ENCODE data around the gene ALLC.
"Not testable (repeated sequence)": the region's sequence is repeated elsewhere in the genome, so short reads cannot be mapped to it uniquely, and the experiment has no call there.

The ALLC gene

DNA sequence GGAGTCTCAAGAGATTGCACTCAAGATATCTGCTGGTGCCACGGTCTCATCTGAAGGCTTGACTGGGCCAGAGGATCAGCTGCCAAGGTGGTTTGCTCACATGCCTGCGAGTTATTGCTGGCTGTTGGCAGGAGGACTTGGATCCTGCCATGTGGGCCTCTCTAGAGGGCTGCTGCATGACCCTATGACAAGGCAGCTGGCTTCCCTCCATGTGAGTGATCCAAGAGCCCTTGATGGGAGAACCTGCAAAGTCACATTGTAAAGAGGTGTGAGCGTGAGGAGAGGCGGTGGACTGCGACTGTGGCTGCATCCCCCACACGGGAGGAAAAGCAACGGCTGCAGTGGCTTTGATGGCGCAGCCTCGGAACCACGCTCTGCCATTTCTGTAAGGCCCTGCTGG lies 4.0 kb upstream of the ALLC start:
- FAIRE-seq (no peak), DNase-seq (ENCODE audit: low spot score) (no peak)

DNA sequence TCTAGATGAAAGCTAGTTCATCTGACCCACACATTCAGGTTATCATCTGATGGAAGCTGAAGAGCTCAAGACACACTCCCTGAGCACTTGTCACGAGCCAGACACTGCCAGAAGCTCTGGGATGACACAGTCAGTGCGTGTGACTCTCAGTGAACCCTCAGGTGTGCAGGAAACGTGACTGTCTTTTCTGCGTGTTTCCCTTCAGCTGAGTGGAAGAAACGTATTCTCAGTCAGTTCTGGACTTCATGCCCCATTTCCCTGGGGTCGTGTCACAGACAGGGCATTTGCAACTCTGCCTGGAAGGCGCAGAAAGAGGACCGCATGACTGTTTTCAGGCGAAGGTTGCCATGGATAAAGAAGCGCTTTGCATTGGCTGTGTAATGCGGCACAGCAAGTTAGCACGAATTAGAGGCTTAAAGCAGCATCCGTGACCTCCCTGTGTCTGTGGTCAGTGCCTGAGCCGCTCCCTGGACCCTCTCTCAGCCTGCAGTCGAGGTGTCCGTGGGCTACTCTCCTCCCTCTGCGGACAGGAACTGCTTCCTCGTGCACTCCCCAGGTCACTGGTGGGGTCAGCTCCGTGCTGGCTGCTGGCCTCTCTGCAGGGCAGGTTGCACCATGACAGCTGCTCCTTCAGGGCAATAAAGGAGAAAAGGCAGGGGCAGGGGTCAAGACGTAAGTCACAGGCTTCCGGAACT lies 3.3 kb upstream of the ALLC start:
- DNase-seq (ENCODE audit: low spot score) (no peak), FAIRE-seq (no peak)

DNA sequence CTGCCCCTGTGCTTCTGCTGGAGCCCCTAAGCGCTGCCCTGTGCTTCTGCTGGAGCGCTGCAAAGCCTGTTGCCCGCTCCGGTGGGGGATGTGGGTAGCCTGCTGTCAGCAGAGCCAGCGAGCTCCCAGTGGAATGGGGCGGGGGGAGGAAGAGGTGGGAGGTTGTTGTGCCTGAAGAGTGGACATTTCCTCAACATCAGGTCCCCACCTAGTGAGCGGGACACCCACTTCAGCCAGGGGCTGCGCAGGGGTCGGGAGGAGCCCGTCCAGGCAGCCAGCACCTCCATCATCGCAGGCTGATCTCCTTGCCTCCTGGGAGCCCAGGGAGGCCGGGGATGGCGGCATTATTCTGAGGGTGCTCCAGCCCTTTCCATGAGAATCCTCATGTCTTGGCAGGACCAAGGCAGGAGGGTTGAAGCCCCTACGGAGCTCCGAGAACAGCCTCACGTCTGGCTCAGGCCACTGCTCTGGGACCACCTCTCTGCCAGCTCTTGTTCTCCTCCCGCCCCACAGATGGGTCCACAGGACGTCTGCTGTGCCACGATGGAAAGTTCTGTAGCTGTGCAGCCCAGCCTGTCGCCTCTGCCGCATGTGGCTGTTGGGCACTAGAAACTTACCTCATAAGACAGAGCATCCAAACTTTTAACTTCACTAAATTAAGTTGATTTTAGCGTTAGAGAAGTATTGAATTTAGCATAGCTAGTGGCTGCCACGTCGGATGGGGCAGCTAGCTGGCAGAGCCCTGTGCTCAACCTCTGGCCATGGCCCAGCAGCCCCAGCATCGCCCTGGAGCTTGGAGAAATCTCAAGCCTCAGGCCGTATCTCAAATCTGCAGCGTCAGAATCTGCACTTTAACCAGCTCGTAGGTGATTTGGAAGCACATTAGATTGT lies 1.9 kb upstream of the ALLC start:
- DNase-seq (ENCODE audit: low spot score) (no peak), FAIRE-seq (no peak)

DNA sequence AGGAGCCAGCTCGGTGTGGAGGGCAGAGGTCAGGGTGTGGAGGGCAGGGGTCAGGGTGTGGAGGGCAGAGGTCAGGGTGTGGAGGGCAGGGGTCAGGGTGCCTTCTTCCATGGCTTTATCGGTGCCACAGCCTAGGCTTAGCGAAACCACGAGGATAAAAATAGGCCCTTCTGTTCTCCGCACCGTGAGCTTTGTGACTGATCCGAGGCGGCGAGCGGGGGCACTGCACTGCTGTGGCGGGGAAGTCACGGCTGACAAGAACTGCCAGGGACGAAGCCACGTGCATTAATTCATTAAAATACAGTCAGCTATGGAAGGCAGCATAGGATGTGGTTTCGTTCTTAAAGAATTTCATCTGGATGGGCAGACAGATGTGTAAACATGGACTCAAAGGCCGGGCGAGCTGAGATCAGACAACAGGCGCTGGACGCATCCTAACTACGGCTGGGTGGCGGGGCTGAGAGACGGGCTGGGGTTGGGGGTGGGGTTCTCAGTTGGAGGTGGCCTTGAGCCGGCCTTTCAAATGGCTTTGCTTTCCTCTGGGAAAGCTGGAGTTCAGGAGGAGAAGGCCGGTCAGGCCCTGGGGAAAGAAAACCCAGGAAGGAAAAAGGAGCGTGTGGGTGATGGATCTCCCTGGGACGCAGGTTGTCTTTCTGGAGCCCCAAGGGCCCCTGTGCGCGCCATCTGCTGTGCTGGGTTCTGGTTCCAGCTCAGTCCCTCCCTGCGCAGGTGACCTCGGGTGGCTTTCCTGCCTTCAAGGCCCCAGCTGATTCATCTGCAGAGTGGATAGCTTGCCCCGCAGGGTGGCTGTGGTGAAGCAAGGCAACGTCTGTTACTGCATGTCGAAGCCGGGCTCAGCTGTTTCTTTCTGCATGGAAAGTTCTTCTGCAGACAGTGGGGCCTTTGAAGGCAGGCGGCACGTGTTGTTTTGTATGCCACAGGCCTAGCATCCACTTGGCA lies 958 bp upstream of the ALLC start:
- FAIRE-seq (no peak), DNase-seq (ENCODE audit: low spot score) (no peak)

DNA sequence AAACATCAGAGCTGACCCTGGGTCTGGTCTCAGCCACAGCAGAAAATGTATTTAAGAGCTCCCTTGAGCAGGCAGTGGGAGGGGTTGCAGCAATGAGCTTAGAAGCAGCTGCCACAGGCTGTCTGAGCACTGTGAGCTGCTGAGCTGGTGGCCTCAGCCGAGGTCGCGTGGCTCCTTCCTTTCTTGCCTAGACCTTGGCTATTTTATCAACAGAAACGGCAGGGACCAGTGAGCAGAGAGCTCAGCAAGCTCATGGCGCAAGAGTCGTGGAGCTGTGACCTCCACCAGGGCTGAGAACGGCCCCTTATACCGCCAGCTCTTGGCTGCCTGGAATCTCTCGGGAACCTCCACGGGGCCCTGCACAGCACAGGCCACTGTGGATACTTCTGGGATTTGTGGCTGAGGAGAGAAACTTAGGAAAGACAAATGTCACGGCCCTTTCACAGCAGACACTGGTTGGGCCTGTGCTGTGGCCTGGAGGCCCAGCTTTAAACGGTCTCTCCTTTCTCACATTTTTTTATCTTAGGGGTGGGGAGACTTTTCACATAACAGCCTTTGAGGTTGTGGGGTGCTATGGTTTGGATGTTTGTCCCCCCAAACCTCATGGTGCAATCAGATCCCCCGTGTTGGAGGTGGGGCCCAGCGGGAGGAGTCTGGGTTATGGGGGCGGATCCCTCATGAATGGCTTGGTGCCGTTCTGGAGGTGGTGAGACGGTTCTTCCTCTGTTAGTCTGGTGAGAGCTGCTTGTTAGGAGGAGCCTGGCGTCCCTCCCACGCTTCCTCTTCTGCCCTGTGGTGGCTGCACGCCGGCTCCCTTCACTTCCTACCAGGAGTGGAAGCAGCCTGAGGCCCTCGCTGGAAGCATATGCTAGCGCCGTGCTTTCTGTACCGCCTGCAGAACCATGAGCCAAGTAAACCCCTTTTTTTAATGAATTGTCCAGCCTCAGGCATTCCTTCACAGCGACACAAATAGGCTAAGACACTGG lies 1.7 kb downstream of the ALLC start:
- FAIRE-seq (no peak), DNase-seq (ENCODE audit: low spot score) (no peak)

DNA sequence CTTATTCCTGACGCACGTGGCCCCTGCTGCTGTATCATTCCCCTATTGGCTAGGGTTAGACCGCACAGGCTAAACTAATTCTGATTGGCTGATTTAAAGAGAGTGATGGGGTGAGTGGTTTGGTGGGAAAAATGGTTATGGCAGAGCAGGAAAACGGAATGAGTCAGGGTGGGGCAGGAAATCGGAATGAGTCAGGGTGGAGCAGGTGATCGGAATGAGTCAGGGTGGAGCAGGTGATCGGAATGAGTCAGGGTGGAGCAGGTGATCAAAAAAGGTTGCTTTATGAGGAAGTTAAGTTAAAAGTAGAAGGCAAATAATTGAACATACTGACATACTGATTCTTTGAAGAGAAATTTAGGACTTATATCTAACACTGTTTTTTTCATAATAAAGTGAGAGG lies 2.6 kb downstream of the ALLC start:
- not testable (repeated sequence) for FAIRE-seq; DNase-seq (ENCODE audit: low spot score)

DNA sequence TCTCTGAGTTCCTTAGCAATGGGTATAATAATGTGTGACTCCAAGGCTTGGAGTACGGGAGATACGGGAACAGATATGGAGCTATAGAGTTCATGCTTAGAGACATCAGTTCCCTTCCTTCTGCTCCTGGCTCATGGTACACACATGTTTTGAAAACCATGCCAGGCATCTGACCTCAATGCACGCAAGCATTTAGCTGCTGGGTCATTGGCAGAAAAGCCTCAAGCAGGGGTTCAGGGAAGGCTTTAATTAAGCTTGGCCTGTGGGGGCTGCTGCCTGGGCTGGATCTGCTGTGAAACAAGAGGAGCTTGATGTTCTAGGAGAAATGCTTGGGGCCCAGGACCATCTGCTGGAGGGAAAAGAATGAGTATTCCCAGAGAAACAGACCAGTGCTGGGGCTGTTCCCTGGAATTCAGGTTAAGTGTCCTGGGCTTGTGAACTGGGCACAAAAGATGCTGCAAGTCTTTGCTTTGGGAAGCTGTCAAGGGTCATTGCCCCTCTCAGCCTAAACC lies 3.2 kb downstream of the ALLC start:
- no peak for FAIRE-seq
- DNase-seq (ENCODE audit: low spot score), result no peak

DNA sequence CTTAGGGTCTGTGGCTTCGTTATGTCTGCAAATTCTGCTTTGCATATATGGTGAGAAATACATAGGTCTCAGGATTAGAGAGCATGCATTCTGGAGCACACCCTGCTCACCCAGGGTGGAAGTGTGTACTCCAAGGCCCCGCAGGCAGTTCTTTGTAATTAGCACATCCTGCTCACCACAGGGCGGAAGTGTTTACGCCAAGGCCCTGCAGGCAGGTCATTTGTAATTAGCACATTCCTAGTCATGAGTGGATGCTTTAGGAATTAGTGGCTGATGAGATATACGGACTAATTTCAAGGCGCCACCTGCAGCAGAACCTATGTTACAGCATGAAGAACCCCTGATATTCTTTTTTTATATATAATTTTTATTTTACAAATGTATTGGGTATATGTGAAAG lies 4.2 kb downstream of the ALLC start:
- FAIRE-seq (no peak), DNase-seq (ENCODE audit: low spot score) (no peak)

DNA sequence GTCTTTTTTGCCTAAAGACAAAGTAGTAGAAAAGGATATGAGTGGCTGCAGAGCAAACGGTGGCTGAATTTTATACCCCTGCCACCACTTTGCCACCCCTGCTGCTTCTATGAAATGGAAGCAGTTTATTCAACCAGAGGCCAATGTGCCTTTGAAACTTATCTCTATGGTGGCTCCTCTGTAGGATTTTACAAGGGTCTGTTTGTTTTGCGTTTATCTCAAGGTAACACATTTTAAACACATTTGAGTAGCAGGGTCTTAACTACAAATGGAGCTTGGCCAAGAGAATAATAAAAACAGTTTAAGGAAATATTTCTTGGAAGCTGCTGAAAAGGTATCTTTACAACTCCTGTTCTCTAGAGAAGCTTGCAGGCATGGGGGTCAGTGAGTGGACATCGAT lies 6.1 kb downstream of the ALLC start:
- DNase-seq (ENCODE audit: low spot score), result no peak
- FAIRE-seq, result no peak

DNA sequence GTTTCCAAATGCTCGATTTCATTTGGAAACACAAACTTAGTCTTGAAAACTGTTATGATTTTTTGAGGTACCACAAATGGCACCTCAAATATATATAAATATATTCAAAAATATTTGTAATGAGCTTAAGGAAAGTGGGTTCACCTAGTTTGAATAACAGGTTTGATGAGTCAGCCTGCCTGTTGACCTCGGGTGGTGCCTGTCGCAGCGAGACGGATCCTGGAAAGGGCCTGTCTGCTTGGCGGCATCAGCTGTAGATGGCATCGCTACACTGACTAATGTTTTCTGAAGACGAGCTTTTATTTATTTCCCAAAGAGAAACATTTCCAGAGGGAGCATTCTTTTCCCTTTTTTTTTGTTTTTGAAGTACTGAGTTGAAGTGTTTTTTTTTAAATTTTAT lies 6.9 kb downstream of the ALLC start:
- DNase-seq (ENCODE audit: low spot score), result no peak
- no peak for FAIRE-seq

DNA sequence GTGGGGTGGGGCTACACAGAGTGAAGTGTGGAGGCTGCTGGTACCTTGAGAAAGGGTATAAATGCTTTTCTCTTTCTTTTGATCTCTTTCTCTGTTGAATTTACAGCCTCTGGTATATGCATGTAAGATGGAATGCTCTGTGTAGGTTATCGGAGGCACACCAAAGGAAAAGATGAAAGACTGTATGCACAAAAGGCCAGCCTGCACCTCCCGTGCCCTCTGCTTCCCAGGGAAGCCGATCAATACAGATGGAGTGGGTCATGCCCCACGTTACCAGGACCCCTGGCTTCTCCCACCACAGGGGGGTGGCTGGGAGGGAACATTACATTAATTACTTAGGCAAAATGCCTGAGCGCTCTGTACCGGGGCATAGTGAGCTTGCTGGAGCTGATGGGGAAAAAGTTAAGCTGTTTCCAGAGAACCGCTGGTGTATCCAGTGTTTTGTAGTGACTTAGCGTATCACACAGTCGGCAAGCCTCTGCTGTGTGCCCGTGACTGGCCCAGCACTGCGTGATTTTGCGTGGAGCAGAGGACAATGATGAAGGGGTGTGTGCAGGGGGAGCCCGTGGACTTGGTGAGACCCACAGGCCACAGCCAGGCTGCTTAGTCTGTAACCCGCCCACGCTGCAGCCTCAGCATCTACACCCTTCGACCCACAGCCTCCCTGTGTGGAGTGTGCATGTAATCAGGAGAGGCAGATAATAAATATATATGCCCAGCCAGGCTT lies 8.0 kb downstream of the ALLC start:
- no peak for DNase-seq (ENCODE audit: low spot score)
- no peak for FAIRE-seq

DNA sequence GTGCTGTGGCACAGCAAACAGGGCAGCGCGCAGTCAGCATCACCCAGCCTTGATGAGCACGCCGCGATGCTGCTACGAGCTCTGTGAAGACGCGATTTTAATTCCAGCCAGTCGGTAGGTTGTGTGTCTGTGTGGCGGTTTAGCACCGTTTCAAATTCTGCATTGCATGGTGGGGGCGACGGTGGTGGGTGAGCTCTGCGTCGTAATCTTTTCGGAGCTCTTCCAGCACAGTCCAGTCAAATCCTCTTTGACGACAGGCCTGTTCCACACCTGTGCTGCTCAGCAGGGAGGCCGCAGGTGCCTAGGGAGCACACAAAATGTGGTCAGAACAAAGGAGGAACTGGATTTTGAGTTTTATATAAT lies 8.6 kb downstream of the ALLC start:
- DNase-seq (ENCODE audit: low spot score) (no peak), FAIRE-seq (no peak)

DNA sequence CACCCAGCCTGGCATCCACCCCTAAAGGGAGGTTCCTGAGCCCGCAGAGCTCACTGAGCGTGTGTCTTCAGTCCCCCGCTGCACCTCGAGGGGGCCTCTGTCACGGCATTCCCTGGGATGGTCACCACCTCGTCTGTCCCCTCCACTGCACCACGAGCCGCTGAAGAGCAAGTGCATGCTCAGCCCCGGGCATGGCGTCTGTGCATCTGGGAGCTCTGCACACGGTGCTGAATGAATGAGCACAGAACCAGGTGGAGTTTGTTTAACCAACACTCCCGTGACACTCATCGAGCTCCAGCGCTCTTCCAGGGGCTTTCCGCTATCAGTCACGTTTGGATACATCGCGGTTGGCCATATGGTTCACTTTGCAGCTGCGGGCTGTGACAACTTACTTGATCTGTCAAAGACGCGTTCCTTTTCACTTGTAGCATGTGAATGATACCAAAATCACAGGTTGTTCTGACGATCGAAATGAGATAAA lies 9.2 kb downstream of the ALLC start:
- FAIRE-seq (no peak), DNase-seq (ENCODE audit: low spot score) (no peak)

DNA sequence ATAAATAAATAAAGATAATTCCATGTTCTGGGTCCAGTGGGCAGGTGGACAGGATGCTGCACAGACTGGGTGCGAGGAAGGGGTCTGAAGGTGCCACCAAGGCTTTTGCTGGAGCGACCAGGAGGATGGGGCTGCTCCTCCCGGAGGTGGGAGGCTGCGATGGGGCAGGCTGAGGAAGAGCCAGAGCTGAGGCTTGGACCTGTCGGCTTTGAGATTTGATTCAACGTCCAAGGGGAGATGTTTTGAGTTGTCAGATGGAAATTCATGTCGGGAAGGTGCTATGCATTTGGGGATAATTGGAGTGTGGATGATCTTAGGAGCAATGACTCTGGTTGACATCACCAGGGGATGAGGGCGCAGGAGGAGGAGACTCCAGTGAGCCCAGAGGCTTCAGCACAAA lies 11.7 kb downstream of the ALLC start:
- DNase-seq (ENCODE audit: low spot score) (no peak), FAIRE-seq (no peak)

DNA sequence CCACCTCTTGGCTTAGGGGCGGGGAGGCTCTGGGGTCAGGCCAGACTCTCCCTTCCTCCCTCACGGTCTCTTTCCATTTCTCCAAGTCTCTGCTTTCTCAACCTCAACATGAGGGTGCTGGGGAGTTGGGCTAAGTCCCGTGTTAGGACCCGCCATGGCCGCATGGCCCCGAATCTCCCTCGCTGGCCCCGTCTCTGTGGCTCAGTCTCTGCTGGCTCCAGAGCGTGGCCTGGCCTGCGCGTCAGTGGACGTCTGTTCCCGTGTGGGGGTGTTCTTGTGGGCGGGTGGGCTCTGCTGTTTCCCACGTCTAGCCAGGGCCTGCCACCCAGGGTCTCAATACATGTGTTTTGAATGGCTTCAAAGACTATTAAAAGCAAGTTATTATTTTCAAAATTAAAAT lies 12.4 kb downstream of the ALLC start:
- no peak for FAIRE-seq

DNA sequence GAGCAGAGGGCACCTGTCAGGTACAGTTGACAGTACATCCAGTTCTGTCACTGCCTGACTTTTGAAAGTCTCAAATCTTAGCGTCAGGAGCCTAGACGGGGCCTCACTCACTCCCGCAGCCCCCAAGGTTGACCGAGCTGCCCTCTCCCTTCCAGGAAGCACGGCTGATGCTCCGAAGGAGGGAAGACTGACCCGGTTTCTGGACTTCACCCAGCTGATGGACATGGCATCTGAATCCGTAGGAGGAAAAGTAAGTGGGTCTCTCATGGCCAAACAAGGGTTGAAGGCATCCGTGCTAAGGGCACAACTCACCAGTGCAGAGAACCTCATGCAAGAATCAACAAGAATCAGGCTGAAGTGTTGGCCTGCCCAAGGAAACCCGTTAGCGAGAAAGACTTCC lies 12.9 kb downstream of the ALLC start:
- FAIRE-seq, result no peak
- no peak for DNase-seq (ENCODE audit: low spot score)

More for the DNA sequence above, 12.4 kb downstream of the ALLC start:
- no peak for DNase-seq (ENCODE audit: low spot score)

DNA sequence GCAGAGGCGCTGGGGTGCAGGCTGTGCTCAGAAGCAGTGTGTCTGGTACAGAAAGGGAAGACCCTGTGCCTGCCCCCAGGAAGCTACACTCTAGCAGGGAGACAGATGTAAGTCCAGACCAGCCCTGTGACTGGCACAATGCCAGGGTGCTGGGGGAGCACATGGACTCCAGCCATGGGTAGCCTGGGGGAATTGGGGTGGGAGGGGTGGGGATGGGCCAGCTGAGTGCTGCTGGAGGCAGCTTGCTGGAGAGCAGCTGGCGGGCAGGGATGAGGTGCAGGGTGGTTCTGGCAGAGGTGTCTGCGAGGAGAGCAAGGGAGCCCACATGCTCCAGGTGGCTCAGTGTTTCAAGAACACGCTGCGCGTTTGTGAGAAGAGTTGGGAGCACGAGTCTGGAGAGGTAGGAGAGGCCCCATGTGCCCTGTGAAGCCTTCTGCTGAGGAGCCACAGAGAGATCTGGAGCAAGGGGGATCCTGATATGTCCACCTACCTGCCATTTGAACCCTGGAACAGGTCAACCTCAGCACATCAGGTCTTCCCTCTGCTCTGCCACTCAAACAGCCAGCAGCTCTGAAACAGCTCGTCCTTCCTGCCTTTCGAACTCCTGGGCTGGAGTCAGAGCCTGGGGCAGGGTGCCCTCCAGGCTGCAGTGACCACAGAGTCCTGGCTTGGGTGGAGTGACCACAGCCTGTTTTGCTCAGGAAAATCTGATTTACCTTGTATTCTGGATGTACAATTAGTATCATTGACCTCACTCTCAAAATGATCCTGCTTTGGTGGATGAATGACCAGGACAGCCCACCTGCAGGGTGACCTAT lies 15.1 kb downstream of the ALLC start:
- DNase-seq (ENCODE audit: low spot score) (no peak), FAIRE-seq (no peak)

DNA sequence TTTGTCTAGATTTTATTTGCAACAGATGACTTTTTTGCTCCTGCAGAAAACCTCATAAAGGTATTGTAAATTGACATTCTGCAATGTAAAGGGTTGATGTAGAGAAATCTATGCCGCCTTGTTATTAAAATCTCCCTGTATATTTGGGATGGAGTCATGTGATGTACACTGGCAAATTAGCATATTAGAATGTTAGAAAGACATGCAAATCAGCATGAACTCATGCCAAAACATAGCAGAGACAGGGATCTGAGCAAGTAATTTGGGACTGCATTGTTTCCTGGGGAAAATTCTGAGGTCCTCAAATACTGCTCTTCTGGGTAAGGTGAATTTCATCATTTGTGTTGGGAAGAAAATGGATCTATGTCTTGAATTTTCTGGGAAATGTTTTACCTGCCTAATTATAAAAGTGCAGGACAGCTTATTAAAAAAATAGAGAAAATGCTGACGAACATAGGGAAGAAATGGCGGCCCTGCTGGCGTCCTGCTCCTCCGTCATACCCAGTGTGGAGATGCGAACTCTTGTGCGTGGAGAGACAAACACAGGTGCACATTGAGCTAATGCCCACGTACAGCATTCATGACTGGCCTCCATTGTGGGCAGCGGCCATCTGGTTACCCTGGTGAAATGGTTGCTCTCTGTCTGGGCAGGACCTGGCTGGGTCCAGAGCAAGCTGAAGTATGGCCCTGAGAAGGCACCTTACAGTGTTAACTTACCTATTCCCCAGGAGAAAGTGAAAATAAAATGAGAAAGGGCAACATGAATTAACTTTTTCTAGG lies 16.3 kb downstream of the ALLC start:
- no peak for FAIRE-seq
- DNase-seq (ENCODE audit: low spot score), result no peak
